Lower leg skin (tissue), 3 donors: Measurements from ENCODE around the gene HSP90AA1.
"Not testable (repeated sequence)": the region's sequence is repeated elsewhere in the genome, so short reads cannot be mapped to it uniquely, and the experiment has no call there.

Experiments used
- CTCF ChIP-seq, 3 donors: fragments of 450-650 bp; IDR thresholded peaks; one replicate each; pipeline ENCODE4 v1.5.1; 2016; ENCODE audit warnings: antibody characterized with exemption in 3 of 3, mild to moderate bottlenecking in 3 of 3, moderate library complexity in 2 of 3
- POLR2A ChIP-seq, 2 donors: fragments of 450-650 bp; IDR thresholded peaks; one replicate each; pipeline ENCODE4 v1.6.1; 2016 to 2017; ENCODE audit warnings: antibody characterized with exemption in 2 of 2, mild to moderate bottlenecking in 1 of 2, moderate library complexity in 1 of 2

- TF ChIP-seq CTCF, POLR2A (IDR thresholded peaks at IDR 0.05): not testable (repeated sequence)
Observed at GRCh38 chr14:102084522-102084921, 2.3 kb downstream of the HSP90AA1 start.
